ENCODE data around the gene MIAT.

The MIAT gene

DNA sequence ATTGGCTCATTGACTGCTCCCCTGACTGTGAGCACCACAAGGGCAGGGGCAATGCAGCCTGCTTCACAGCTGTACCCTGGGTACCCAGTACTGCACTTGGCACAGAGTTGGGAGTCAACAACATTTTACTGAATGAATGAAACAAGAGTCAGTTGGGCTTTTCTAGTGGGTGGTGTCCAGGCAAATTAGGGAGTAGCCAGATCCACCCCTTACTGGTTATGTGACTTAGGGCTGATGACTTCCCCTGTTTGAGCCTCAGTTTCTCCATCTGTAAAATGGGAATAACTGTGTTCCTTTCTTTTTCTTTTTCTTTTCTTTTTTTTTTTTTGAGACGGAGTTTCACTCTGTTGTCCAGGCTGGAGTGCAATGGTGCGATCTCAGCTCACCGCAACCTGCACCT lies 23.1 kb downstream of the MIAT start:
- CTCF ChIA-PET: interaction anchor here (1.0 to 4.7 kb wide), 10 partner anchors 8 to 1203 kb away, joined by 3 to 24 read pairs (median 10); no protein-coding TSS in a partner anchor
- TF ChIP-seq, protein P1, sequence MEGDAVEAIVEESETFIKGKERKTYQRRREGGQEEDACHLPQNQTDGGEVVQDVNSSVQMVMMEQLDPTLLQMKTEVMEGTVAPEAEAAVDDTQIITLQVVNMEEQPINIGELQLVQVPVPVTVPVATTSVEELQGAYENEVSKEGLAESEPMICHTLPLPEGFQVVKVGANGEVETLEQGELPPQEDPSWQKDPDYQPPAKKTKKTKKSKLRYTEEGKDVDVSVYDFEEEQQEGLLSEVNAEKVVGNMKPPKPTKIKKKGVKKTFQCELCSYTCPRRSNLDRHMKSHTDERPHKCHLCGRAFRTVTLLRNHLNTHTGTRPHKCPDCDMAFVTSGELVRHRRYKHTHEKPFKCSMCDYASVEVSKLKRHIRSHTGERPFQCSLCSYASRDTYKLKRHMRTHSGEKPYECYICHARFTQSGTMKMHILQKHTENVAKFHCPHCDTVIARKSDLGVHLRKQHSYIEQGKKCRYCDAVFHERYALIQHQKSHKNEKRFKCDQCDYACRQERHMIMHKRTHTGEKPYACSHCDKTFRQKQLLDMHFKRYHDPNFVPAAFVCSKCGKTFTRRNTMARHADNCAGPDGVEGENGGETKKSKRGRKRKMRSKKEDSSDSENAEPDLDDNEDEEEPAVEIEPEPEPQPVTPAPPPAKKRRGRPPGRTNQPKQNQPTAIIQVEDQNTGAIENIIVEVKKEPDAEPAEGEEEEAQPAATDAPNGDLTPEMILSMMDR (IDR thresholded peaks at IDR 0.05; ENCODE audit: insufficient read depth, low read length, missing control alignments): no peak
- no peak overlapping the region for H3K4me3 ChIP-seq (ENCODE audit: low read depth, low read length)
- DNase-seq (ENCODE audit: low read depth, low spot score): no peak
- POLR2A ChIA-PET: no interaction called here

DNA sequence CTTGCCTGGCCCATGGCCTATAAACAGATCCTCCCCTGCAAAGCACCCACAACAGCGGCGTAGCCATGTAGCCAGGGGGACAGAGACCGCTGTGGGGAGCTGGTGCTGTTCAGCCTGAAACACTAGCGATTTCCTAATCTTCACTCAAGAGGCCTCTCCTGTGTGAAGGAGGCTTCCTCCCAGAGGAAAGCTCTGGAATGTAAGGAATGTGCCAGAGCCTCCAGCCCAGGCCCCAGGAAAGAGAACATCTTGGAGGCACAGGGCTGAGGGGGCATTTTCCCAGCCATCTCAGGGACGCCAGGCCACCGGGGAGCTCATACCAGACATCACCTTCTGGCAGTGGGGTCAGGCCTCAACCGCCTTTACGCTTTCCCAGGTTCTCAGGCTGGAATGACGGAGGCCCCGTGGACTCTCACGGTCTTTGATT lies 24.0 kb downstream of the MIAT start:
- DNase-seq (ENCODE audit: low read depth, low spot score): no peak
- TF ChIP-seq, protein P1 (IDR thresholded peaks at IDR 0.05; ENCODE audit: insufficient read depth, low read length, missing control alignments): no peak
- ChIA-PET POLR2A (interaction anchor here (0.6 kb wide), 2 partner anchors 8 to 20 kb away, joined by 3 to 4 read pairs; no protein-coding TSS in a partner anchor), CTCF (interaction anchor here (0.7 to 4.7 kb wide), 9 partner anchors 9 to 1178 kb away, joined by 3 to 24 read pairs (median 5); no protein-coding TSS in a partner anchor)
- H3K4me3 ChIP-seq (ENCODE audit: low read depth, low read length): no peak overlapping the region

DNA sequence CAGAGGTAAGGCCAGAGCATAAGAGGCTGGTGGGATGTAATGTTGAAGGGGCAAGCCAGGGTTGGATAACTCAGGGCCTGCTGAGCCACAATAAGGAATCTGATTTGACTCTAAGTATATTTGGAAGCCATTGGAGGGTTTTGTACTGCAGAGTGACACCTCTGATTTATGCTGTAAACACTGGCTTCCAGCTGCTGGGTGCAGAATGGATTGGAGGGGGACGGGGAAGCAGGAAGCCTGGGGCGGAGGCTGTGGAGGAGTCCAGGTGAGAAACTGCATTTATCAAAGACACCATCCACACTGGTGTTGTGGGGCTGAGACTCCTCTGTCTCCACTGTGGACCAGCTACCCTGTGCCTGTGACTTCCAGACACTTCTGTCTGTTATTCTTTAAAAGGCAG lies 26.8 kb downstream of the MIAT start:
- TF ChIP-seq, protein P1 (IDR thresholded peaks at IDR 0.05; ENCODE audit: insufficient read depth, low read length, missing control alignments): no peak
- H3K4me3 ChIP-seq (ENCODE audit: low read depth, low read length): no peak overlapping the region
- DNase-seq (ENCODE audit: low read depth, low spot score): no peak
- CTCF ChIA-PET: interaction anchor here (1.2 to 1.5 kb wide), 3 partner anchors 9 to 12 kb away, joined by 3 to 5 read pairs (median 4); no protein-coding TSS in a partner anchor
- POLR2A ChIA-PET: no interaction called here

DNA sequence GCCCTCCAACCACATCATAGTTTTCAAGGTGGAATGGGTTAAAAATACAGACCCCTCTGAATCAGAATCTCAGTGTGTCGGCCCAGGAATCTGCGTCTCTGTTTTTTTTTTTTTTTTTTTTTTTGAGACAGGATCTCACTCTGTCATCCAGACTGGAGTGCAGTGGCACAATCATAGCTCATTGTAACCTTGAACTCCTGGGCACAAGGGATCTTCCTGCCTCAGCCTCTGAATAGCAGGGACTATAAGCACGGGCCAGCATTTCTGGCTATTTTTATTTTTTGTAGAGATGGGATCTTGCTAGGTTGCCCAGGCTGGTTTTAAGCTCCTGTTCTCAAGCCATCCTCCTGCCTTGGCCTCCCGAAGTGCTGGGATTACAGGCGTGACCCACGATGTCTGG lies 28.2 kb downstream of the MIAT start:
- TF ChIP-seq, protein P1 (IDR thresholded peaks at IDR 0.05; ENCODE audit: insufficient read depth, low read length, missing control alignments): no peak
- CTCF ChIA-PET: interaction anchor here (1.5 kb wide), 1 partner anchor 11 kb away, joined by 5 read pairs; no protein-coding TSS in a partner anchor
- no peak for DNase-seq (ENCODE audit: low read depth, low spot score)
- POLR2A ChIA-PET: no interaction called here
- H3K4me3 ChIP-seq (ENCODE audit: low read depth, low read length): no peak overlapping the region

DNA sequence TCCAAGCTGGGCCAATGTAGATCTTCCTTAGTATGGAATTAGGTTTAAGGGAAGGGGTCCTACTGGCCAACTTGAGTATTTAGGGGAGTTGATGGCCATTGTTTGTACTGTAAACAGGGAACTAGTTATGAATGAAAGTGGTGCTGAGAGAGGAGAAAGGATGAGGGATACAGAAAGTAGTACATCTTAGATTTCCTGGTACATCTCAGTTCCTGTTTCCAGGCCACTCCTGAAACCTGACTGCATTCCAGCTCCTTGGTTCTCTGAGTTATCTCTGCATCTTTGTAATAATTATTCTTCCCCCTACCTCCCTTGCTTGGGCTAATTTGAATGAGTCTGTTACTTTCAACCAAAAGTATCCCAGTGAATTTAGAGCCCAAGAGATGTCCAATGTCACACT lies 30.1 kb downstream of the MIAT start:
- no peak overlapping the region for H3K4me3 ChIP-seq (ENCODE audit: low read depth, low read length)
- POLR2A ChIA-PET: no interaction called here
- CTCF ChIA-PET: interaction anchor here (1.0 kb wide), 1 partner anchor 10 kb away, joined by 3 read pairs; no protein-coding TSS in a partner anchor
- no peak for DNase-seq (ENCODE audit: low read depth, low spot score)
- TF ChIP-seq, protein P1 (IDR thresholded peaks at IDR 0.05; ENCODE audit: insufficient read depth, low read length, missing control alignments): no peak

DNA sequence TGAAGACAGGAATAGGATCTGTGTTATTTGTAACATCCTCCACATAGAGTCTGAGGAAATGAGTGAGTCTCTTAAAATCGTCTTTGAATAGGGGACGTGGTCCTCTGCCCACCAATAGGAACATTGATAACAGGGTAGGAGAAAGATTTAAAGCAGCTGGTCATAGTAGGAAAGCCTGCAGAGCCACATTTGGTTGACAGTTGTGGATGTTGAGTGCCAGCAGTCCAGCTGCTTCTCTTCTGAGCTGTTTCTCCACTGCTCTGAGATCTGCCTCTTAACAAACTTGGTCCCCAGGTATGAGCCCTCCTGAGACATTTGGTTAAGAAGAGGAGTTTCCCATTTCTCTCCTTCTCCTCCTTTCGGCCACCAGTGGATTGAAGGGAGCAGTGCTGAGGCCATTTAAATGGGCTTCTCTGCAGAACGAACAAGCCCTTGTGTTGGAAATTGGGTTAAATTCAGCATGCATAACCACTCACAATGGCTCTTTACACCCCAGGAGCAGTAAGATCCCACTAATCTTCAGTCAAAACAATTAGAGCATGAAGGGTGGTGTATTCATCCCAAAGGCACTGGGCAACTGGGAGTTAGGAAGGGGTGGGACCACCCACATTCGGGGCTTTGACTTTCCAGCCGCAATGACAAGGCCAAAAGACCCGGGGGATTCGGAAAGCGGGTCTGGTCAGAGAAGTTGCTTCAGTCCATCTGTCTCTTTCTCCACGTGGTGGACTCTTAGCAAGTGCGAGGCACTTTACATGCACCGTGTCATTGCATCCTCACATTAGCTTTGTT lies 32.3 kb downstream of the MIAT start:
- no peak overlapping the region for H3K4me3 ChIP-seq (ENCODE audit: low read depth, low read length)
- CTCF ChIA-PET: interaction anchor here (1.3 to 4.6 kb wide), 3 partner anchors 10 to 12 kb away, joined by 3 to 24 read pairs (median 6); no protein-coding TSS in a partner anchor
- POLR2A ChIA-PET: no interaction called here
- TF ChIP-seq, protein P1 (IDR thresholded peaks at IDR 0.05; ENCODE audit: insufficient read depth, low read length, missing control alignments): no peak
- DNase-seq (ENCODE audit: low read depth, low spot score): no peak
